ENCODE measurements around the gene SULT1A4. TPM values are rescaled to one million over a fixed set of nuclear protein-coding genes. Genes with fewer than 3 reads are reported as not detected.
"Not testable (repeated sequence)": the region's sequence is repeated elsewhere in the genome, so short reads cannot be mapped to it uniquely, and the experiment has no call there.

SULT1A4 gene
- total and polyA plus RNA-seq, 2 donors (not counting 1 experiment from before 2014, with no cell fraction given): 0.22 to 2.1 TPM

- not testable (repeated sequence) for H3K79me2 ChIP-seq (ENCODE audit: control insufficient read depth, insufficient read depth, low read length); H3K4me1 ChIP-seq (ENCODE audit: control insufficient read depth, extremely low read depth, insufficient read depth, low read length); H3K27me3 ChIP-seq (ENCODE audit: control insufficient read depth, insufficient read depth, low read length); H3K27ac ChIP-seq (ENCODE audit: insufficient read depth, low read length); H3K9ac ChIP-seq (ENCODE audit: insufficient read depth, low read length); DNase-seq (ENCODE audit: low read depth in 2 of 2); H3K4me2 ChIP-seq (ENCODE audit: extremely low read depth, insufficient read depth, low read length); H3K9me3 ChIP-seq (ENCODE audit: control insufficient read depth, insufficient read depth, low read depth, low read length); H4K20me1 ChIP-seq (ENCODE audit: control insufficient read depth, extremely low read depth, insufficient read depth, low read length); H3K4me3 ChIP-seq (replicated peaks in 1 of 4; ENCODE audit: control extremely low read depth in 1 of 4, insufficient read depth in 1 of 4, low read depth in 3 of 4, low read length in 4 of 4); H3K36me3 ChIP-seq (ENCODE audit: control insufficient read depth, insufficient read depth, low read length); H2AFZ ChIP-seq (ENCODE audit: low read length)
Observed at GRCh38 chr16:29472065-29472464, 12.4 kb downstream of the SULT1A4 start.

- H3K4me1 ChIP-seq (ENCODE audit: control insufficient read depth, extremely low read depth, insufficient read depth, low read length); H2AFZ ChIP-seq (ENCODE audit: low read length); H3K4me3 ChIP-seq (replicated peaks in 1 of 4; ENCODE audit: control extremely low read depth in 1 of 4, insufficient read depth in 1 of 4, low read depth in 3 of 4, low read length in 4 of 4); H3K79me2 ChIP-seq (ENCODE audit: control insufficient read depth, insufficient read depth, low read length); H4K20me1 ChIP-seq (ENCODE audit: control insufficient read depth, extremely low read depth, insufficient read depth, low read length); H3K27ac ChIP-seq (ENCODE audit: insufficient read depth, low read length); H3K4me2 ChIP-seq (ENCODE audit: extremely low read depth, insufficient read depth, low read length); H3K27me3 ChIP-seq (ENCODE audit: control insufficient read depth, insufficient read depth, low read length); H3K9me3 ChIP-seq (ENCODE audit: control insufficient read depth, insufficient read depth, low read depth, low read length); H3K9ac ChIP-seq (ENCODE audit: insufficient read depth, low read length); H3K36me3 ChIP-seq (ENCODE audit: control insufficient read depth, insufficient read depth, low read length); DNase-seq (ENCODE audit: low read depth in 2 of 2): not testable (repeated sequence)
Observed at GRCh38 chr16:29482276-29482675, 22.6 kb downstream of the SULT1A4 start.

- H3K36me3 ChIP-seq (ENCODE audit: control insufficient read depth, insufficient read depth, low read length); H3K9ac ChIP-seq (ENCODE audit: insufficient read depth, low read length): not testable (repeated sequence)
Observed at GRCh38 chr16:29506308-29506707, 46.6 kb downstream of the SULT1A4 start, which contains the start of gene NPIPB12. TSS of gene NPIPB12 (minus strand) at chr16:29506408.

More at GRCh38 chr16:29506308-29506707, 46.6 kb downstream of the SULT1A4 start, which contains the start of gene NPIPB12:
- H3K4me1 ChIP-seq (ENCODE audit: control insufficient read depth, extremely low read depth, insufficient read depth, low read length); H3K9me3 ChIP-seq (ENCODE audit: control insufficient read depth, insufficient read depth, low read depth, low read length); H3K27ac ChIP-seq (ENCODE audit: insufficient read depth, low read length); H3K27me3 ChIP-seq (ENCODE audit: control insufficient read depth, insufficient read depth, low read length); H4K20me1 ChIP-seq (ENCODE audit: control insufficient read depth, extremely low read depth, insufficient read depth, low read length); H2AFZ ChIP-seq (ENCODE audit: low read length); DNase-seq (ENCODE audit: low read depth in 2 of 2); H3K4me3 ChIP-seq (replicated peaks in 1 of 4; ENCODE audit: control extremely low read depth in 1 of 4, insufficient read depth in 1 of 4, low read depth in 3 of 4, low read length in 4 of 4); H3K4me2 ChIP-seq (ENCODE audit: extremely low read depth, insufficient read depth, low read length); H3K79me2 ChIP-seq (ENCODE audit: control insufficient read depth, insufficient read depth, low read length): not testable (repeated sequence)

Other genes starting within 250 kb of the SULT1A4 start
- under 0.01 and 0.50 TPM in 2 replicates for gene NPIPB11, start 53.2 kb upstream of the SULT1A4 start, total RNA-seq
- 0.20 and 0.37 TPM in 2 replicates for gene NPIPB11, start 53.2 kb upstream of the SULT1A4 start, polyA plus RNA-seq
- gene BOLA2, start 5.6 kb upstream of the SULT1A4 start, total RNA-seq: 17.5 and 21.8 TPM in 2 replicates
- 9.0 and 15.1 TPM in 2 replicates for gene BOLA2, start 5.6 kb upstream of the SULT1A4 start, polyA plus RNA-seq
- gene SLX1B, start 5.4 kb upstream of the SULT1A4 start, total RNA-seq: 1.5 and 5.0 TPM in 2 replicates
- gene SLX1B, start 5.4 kb upstream of the SULT1A4 start, polyA plus RNA-seq: 7.7 and 7.8 TPM in 2 replicates
- gene NPIPB12, start 46.5 kb downstream of the SULT1A4 start, total RNA-seq: 10.2 and 11.0 TPM in 2 replicates
- gene NPIPB12, start 46.5 kb downstream of the SULT1A4 start, polyA plus RNA-seq: 4.7 and 6.4 TPM in 2 replicates
- gene SPN, start 203.3 kb downstream of the SULT1A4 start, total RNA-seq: not detected in 2 replicates
- 0.01 and 0.05 TPM in 2 replicates for gene SPN, start 203.3 kb downstream of the SULT1A4 start, polyA plus RNA-seq
- 53.7 and 94.0 TPM in 2 replicates for gene QPRT, start 219.3 kb downstream of the SULT1A4 start, total RNA-seq
- gene QPRT, start 219.3 kb downstream of the SULT1A4 start, polyA plus RNA-seq: 10.3 and 27.7 TPM in 2 replicates